HepG2 (cell line): Measurements from ENCODE around the gene OPN3. TPM values are rescaled to one million over a fixed set of nuclear protein-coding genes. Genes with fewer than 3 reads are reported as not detected.

ENCODE experiments used
- CBFB ChIP-seq: sonication (generic); formaldehyde crosslinking; IDR thresholded peaks from 2 replicates; pipeline ENCODE4 v1.4.0; 2020; ENCODE audit warnings: missing genetic modification reagents
- CBX5 ChIP-seq: sonication (generic); formaldehyde crosslinking; IDR thresholded peaks from 2 replicates; pipeline ENCODE4 v1.4.0; 2020; ENCODE audit warnings: missing genetic modification reagents, borderline replicate concordance
- HNF1B ChIP-seq: sonication (generic); formaldehyde crosslinking; IDR thresholded peaks from 2 replicates; pipeline ENCODE4 v1.5.1; 2020; ENCODE audit warnings: mild to moderate bottlenecking, moderate library complexity, missing genetic modification reagents
- IRF1 ChIP-seq: sonication (generic); formaldehyde crosslinking; IDR thresholded peaks from 2 replicates; pipeline ENCODE4 v1.4.0; 2020; ENCODE audit warnings: low read depth, mild to moderate bottlenecking, missing genetic modification reagents
- KAT2B ChIP-seq: fragments of 150-350 bp; IDR thresholded peaks from 2 replicates; pipeline ENCODE4 v1.6.1; 2014; ENCODE audit warnings: low read depth, low read length, borderline replicate concordance
- KAT8 ChIP-seq: IDR thresholded peaks from 2 replicates; pipeline ENCODE4 v1.6.1; 2016; ENCODE audit warnings: missing genetic modification reagents, missing compliant biosample characterization
- PHF8 ChIP-seq: sonication (generic); formaldehyde crosslinking; IDR thresholded peaks from 2 replicates; pipeline ENCODE4 v1.5.0; 2020; ENCODE audit warnings: missing genetic modification reagents
- POGK ChIP-seq: sonication (generic); formaldehyde crosslinking; conservative IDR thresholded peaks from 2 replicates; pipeline ENCODE4 v1.8.0; 2022; ENCODE audit warnings: mild to moderate bottlenecking, moderate library complexity, missing genetic modification reagents
- RAD51 ChIP-seq: fragments of 450-650 bp; IDR thresholded peaks from 2 replicates; pipeline ENCODE4 v1.6.1; 2016; ENCODE audit warnings: borderline replicate concordance
- TFE3 ChIP-seq: IDR thresholded peaks from 2 replicates; pipeline ENCODE4 v1.6.1; 2016
- ZC3H4 ChIP-seq: sonication (generic); formaldehyde crosslinking; IDR thresholded peaks from 2 replicates; pipeline ENCODE4 v1.4.0; 2020; ENCODE audit warnings: missing genetic modification reagents, borderline replicate concordance
- ZFYVE20 ChIP-seq: sonication (generic); formaldehyde crosslinking; IDR thresholded peaks from 2 replicates; pipeline ENCODE4 v1.8.0; 2023; ENCODE audit warnings: low read depth, mild to moderate bottlenecking, moderate library complexity, missing genetic modification reagents, borderline replicate concordance
- ZNF598 ChIP-seq: sonication (generic); formaldehyde crosslinking; IDR thresholded peaks from 2 replicates; pipeline ENCODE4 v1.5.1; 2020; ENCODE audit warnings: mild to moderate bottlenecking, missing genetic modification reagents, borderline replicate concordance
- ZNF652 ChIP-seq: IDR thresholded peaks from 2 replicates; pipeline ENCODE4 v1.6.1; 2016; ENCODE audit warnings: low read depth, borderline replicate concordance
- ZNF703 ChIP-seq: sonication (generic); formaldehyde crosslinking; IDR thresholded peaks from 2 replicates; pipeline ENCODE4 v1.5.1; 2020; ENCODE audit warnings: missing genetic modification reagents, mild to moderate bottlenecking, moderate library complexity, borderline replicate concordance
- ZNF770 ChIP-seq: sonication (generic); formaldehyde crosslinking; IDR thresholded peaks from 2 replicates; pipeline ENCODE4 v1.5.0; 2020; ENCODE audit warnings: mild to moderate bottlenecking, missing genetic modification reagents
- ZNF841 ChIP-seq: sonication (generic); formaldehyde crosslinking; IDR thresholded peaks from 2 replicates; pipeline ENCODE4 v1.8.1; 2023; ENCODE audit warnings: missing genetic modification reagents, borderline replicate concordance
- ZNF850 ChIP-seq: sonication (generic); formaldehyde crosslinking; conservative IDR thresholded peaks from 2 replicates; pipeline ENCODE4 v1.9.0; 2021; ENCODE audit warnings: mild to moderate bottlenecking, missing genetic modification reagents
- ZNF883 ChIP-seq: sonication (generic); formaldehyde crosslinking; IDR thresholded peaks from 2 replicates; pipeline ENCODE4 v1.5.1; 2020; ENCODE audit warnings: mild to moderate bottlenecking, missing genetic modification reagents; ENCODE audit errors: not compliant biosample characterization
- ZNF891 ChIP-seq: sonication (generic); formaldehyde crosslinking; IDR thresholded peaks from 2 replicates; pipeline ENCODE4 v1.5.0; 2020; ENCODE audit warnings: mild to moderate bottlenecking, missing genetic modification reagents
- polyA plus RNA-seq, 8 experiments: library from polyadenylated mRNA; depleted of rRNA in 3 of 8; stranded (reverse) in 7 of 8; unstranded in 1 of 8; fragments of >200 nt; fragmentation: Illumina TruSeq in 4 of 8; extraction: Trizol in 4 of 8; gene quantifications; 2 replicates each; pipeline versions ENCODE4 v1.2.1 to v1.2.3, GENCODE V29; 2011 to 2016; ENCODE audit warnings: low read depth in 4 of 8, missing spikeins in 1 of 8, mixed read lengths in 1 of 8; ENCODE audit not compliant: insufficient read depth in 1 of 8
- total RNA-seq, 5 experiments: library from RNA; depleted of rRNA; stranded (reverse); fragments of >200 nt; fragmentation: Illumina TruSeq; extraction: Trizol; gene quantifications; 2 replicates each; pipeline ENCODE4 v1.2.3, GENCODE V29; 2016; ENCODE audit warnings: low read depth in 1 of 5

The OPN3 gene
- total and polyA plus RNA-seq, 2 of the 13 experiments (the other 11 are each of a cell fraction or from before 2014, with no cell fraction given), result 17.4 to 23.0 TPM

- TF ChIP-seq POGK (CRISPR knock-in tag), result peak; percentile 54; the same call in 1 of the 2 replicates
- no peak for TF ChIP-seq RAD51
- TF ChIP-seq IRF1 (CRISPR knock-in tag), result no peak
- no peak for TF ChIP-seq ZNF883 (CRISPR knock-in tag)
- peak; percentile 47; the same call in 1 of the 2 replicates for TF ChIP-seq HNF1B (CRISPR knock-in tag)
- TF ChIP-seq CBX5 (CRISPR knock-in tag), result no peak
- TF ChIP-seq ZNF891 (CRISPR knock-in tag), result 0 out of 2 replicates have a peak, but pooled peaks have one; percentile 3
- TF ChIP-seq PHF8, result no peak
- no peak; the same call in 1 of the 2 replicates for TF ChIP-seq ZC3H4 (CRISPR knock-in tag)
- no peak for TF ChIP-seq ZNF652 (CRISPR knock-in tag)
- no peak; the same call in 1 of the 2 replicates for TF ChIP-seq KAT8 (CRISPR knock-in tag)
- no peak for TF ChIP-seq CBFB (CRISPR knock-in tag)
- TF ChIP-seq ZNF598 (CRISPR knock-in tag), result no peak
- TF ChIP-seq KAT2B, result no peak
- no peak for TF ChIP-seq ZNF841 (CRISPR knock-in tag)
- no peak for TF ChIP-seq ZNF850 (CRISPR knock-in tag)
- TF ChIP-seq ZNF770, result no peak
- no peak for TF ChIP-seq ZFYVE20 (CRISPR knock-in tag)
- no peak for TF ChIP-seq TFE3 (CRISPR knock-in tag)
- TF ChIP-seq ZNF703, result no peak
Observed at GRCh38 chr1:241640149-241640866, at the start of gene OPN3, which contains the start of gene CHML (continued).
